Panc1 (cell line): ENCODE data around the gene EGFR.

Experiments
- POLR2AphosphoS5 ChIP-seq: IDR thresholded peaks from 2 replicates; pipeline ENCODE4 v1.6.1; 2012; ENCODE audit warnings: mild to moderate bottlenecking, low read depth, low read length, moderate library complexity
- SIN3A ChIP-seq: IDR thresholded peaks from 2 replicates; pipeline ENCODE4 v1.6.1; 2012; ENCODE audit warnings: low read depth, mild to moderate bottlenecking, low read length, moderate library complexity, borderline replicate concordance; ENCODE audit not compliant: insufficient read depth
- TCF7L2 ChIP-seq: IDR thresholded peaks from 2 replicates; pipeline ENCODE4 v1.6.1; 2011; ENCODE audit warnings: mild to moderate bottlenecking, low read depth, low read length, inconsistent platforms
- TF ChIP-seq, protein P1 (sequence below): fragments of 450-650 bp; IDR thresholded peaks from 2 replicates; pipeline ENCODE4 v1.5.1; 2017; ENCODE audit warnings: mild to moderate bottlenecking
- TF ChIP-seq, protein P2 (sequence below), 2 experiments: IDR thresholded peaks; 2 replicates each; pipeline ENCODE4 v1.6.1; 2011 to 2012; ENCODE audit warnings: low read depth in 2 of 2, control low read depth in 1 of 2, low read length in 1 of 2, mild to moderate bottlenecking in 1 of 2, moderate library complexity in 1 of 2; ENCODE audit not compliant: insufficient read depth in 1 of 2

DNA sequence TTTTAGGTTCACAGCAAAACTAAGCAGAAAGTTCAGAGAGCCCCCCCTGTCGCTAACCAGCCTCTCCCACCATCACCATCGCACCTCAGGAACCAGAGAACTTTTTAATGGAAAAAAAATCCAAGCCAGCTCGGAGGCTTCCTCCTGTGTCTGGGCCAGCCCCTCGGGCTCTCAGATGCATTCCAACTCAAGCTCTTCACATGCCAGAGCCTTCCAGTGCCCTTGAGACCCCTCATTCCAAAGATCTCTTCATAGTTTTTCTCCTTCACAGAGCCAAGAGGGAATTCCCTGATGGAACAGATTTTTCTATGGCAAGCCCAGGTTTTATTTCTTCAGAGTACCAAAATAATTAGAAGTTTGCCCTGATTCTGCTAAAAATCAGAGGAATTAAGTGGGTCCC is 192.9 kb downstream of the EGFR start:
- TF ChIP-seq TCF7L2 (no peak), POLR2AphosphoS5 (no peak), SIN3A (no peak)
- TF ChIP-seq, protein P1, sequence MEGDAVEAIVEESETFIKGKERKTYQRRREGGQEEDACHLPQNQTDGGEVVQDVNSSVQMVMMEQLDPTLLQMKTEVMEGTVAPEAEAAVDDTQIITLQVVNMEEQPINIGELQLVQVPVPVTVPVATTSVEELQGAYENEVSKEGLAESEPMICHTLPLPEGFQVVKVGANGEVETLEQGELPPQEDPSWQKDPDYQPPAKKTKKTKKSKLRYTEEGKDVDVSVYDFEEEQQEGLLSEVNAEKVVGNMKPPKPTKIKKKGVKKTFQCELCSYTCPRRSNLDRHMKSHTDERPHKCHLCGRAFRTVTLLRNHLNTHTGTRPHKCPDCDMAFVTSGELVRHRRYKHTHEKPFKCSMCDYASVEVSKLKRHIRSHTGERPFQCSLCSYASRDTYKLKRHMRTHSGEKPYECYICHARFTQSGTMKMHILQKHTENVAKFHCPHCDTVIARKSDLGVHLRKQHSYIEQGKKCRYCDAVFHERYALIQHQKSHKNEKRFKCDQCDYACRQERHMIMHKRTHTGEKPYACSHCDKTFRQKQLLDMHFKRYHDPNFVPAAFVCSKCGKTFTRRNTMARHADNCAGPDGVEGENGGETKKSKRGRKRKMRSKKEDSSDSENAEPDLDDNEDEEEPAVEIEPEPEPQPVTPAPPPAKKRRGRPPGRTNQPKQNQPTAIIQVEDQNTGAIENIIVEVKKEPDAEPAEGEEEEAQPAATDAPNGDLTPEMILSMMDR: no peak
- TF ChIP-seq, protein P2, sequence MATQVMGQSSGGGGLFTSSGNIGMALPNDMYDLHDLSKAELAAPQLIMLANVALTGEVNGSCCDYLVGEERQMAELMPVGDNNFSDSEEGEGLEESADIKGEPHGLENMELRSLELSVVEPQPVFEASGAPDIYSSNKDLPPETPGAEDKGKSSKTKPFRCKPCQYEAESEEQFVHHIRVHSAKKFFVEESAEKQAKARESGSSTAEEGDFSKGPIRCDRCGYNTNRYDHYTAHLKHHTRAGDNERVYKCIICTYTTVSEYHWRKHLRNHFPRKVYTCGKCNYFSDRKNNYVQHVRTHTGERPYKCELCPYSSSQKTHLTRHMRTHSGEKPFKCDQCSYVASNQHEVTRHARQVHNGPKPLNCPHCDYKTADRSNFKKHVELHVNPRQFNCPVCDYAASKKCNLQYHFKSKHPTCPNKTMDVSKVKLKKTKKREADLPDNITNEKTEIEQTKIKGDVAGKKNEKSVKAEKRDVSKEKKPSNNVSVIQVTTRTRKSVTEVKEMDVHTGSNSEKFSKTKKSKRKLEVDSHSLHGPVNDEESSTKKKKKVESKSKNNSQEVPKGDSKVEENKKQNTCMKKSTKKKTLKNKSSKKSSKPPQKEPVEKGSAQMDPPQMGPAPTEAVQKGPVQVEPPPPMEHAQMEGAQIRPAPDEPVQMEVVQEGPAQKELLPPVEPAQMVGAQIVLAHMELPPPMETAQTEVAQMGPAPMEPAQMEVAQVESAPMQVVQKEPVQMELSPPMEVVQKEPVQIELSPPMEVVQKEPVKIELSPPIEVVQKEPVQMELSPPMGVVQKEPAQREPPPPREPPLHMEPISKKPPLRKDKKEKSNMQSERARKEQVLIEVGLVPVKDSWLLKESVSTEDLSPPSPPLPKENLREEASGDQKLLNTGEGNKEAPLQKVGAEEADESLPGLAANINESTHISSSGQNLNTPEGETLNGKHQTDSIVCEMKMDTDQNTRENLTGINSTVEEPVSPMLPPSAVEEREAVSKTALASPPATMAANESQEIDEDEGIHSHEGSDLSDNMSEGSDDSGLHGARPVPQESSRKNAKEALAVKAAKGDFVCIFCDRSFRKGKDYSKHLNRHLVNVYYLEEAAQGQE (IDR thresholded peaks at IDR 0.05; ENCODE audit: insufficient read depth in 1 of 2, low read depth in 2 of 2, low read length in 1 of 2): no peak
